NCI-H748 treated with DMSO at 0.1 percent for 48 hours (cell line): ENCODE data around the gene PIH1D1.
A peak's percentile ranks its signal among the peaks of the same experiment; 100 is the strongest.
"Not testable (repeated sequence)": the region's sequence is repeated elsewhere in the genome, so short reads cannot be mapped to it uniquely, and the experiment has no call there.

Experiments
- DNase-seq: peaks from one replicate; lab custom pipeline; 2025; lab: John Stamatoyannopoulos, UW

Gene PIH1D1

DNA sequence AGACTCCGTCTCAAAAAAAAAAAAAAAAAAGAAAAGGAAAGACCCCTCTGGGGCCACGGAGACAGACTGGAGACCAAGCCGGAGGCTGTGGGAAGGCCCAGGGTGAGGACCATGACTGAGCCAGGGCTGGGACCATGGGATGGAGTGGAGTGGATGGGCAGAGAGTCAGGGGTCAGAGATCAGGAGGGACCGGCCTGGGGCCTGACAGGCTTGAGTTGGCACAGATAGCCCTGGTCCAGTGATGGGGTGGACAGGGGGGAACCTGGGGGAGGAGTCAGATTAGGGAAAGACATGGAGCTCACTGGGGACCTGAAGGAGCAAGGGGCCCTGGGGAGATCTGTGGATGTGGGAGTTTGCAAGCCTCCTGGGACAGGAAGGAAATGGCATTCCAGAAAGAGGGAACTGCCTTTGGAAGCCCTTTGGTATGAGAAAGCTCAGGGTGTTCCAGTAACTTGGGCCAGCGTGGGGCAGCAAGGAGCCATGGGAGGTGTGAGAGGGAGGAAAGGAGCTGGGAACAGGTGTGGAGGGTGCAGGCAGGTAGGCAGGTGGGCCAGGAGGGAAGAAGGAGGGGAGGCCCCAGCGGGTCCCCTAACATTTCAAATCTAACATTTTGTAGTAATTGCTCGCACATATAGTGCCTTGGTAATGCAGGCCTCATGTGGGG, 29.5 kb upstream of the PIH1D1 start:
- no peak for DNase-seq

DNA sequence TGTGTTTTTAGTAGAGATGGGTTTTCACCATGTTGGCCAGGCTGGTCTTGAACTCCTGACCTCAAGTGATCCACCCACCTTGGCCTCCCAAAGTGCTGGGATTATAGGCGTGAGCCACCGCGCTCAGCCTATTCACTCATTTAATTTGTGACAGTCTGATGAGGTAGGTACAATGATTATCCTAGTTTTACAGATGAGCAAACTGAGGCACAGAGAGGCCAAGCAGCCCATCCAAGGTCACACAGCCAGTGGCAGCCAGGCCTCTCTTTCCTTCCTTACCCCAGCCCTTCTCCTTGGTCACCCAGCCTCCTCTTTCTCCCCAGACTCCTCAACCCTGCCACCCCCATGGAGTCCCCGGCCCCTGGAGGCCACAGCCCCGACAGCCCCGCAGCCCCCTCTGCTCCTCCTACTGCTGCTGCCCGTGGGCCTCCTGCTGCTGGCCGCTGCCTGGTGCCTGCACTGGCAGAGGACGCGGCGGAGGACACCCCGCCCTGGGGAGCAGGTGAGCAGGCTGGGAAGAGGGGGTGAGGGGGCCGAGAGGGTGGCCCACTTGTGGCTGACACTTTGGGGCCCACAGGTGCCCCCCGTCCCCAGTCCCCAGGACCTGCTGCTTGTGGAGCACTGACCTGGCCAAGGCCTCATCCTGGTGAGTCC, 28.5 kb upstream of the PIH1D1 start:
- no peak for DNase-seq

DNA sequence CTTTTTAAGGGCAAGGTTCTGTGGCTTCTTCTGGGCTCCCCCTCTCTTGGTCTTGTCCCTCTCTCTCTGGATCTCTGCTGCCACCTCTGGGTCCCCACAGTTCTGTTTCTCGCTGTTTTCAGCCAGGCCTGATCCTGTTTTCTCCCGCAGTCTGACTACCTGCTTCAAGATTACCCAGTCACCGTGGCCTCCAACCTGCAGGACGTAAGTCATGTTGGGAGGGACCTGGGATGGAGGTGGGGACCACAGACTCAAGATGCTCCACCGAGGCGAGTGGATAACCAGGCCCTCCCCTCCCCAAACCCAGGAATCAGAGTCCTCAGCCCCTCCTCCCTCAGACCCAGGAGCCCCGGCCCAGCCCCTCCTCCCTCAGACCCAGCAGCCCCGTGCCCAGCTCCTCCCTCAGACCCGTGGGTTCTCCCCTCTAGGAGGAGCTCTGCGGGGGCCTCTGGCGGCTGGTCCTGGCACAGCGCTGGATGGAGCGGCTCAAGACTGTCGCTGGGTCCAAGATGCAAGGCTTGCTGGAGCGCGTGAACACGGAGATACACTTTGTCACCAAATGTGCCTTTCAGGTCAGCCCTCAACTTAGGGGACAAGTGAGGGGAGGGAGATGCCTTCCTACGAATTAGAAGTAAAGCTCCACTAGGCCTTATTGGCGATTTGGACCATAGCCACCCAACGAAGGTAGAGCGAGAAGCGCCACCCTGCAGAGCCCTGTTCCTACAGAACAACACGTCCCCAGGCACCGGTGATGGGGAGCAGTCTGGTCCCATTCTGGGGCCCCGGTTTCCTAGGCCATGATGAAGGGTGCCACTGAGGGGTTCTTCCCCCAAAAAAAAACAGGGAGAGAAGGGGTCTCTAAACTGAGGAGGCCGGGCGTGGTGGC, 24.6 kb upstream of the PIH1D1 start:
- DNase-seq: no peak

DNA sequence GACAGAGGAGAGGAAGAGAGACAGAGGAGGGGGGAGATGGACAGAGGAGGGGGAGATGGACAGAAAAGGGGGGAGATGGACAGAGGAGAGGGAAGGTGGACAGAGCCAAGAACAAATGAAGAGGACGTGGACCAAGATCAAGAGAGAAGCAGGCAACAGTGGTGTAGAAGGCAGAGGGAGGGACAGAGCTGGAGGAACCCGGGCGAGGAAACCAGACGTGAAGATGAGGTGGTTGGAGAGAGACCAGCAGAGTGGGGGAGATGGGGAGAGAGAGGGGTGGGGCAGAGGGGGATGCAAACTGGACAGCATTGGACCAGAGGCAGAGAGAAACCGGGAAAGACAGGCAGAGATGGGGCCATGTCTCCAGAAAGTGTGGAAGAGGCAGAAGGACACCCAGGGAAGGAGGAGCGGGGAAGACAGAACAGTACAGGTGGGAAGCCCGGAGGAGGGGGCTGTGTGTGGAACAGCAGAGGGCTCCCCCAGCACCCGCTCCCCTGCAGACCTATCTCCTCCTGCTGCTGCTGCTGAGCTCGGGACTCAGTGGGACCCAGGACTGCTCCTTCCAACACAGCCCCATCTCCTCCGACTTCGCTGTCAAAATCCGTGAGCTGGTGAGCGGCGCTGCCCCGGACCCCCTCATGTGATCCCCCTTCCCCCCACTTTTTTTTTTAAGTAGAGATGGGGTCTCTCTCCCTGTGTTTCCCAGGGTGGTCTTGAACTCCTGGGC, 23.7 kb upstream of the PIH1D1 start:
- DNase-seq: no peak

DNA sequence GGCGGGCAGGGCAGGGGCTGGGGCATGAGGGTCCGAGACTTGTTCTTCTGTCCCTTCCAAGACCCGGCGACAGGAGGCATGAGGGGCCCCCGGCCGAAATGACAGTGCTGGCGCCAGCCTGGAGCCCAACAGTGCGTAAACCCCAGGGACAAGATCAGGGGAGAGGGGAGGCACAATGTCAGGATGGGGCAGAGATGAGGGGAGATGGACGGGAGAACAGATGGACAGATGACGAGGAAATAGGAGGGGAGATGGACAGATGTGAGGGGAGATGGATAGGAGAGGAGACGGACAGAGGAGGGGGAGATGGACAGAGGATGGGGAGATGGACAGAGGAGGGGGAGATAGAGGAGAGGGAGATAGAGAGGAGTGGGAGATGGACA, 22.9 kb upstream of the PIH1D1 start:
- no peak for DNase-seq

DNA sequence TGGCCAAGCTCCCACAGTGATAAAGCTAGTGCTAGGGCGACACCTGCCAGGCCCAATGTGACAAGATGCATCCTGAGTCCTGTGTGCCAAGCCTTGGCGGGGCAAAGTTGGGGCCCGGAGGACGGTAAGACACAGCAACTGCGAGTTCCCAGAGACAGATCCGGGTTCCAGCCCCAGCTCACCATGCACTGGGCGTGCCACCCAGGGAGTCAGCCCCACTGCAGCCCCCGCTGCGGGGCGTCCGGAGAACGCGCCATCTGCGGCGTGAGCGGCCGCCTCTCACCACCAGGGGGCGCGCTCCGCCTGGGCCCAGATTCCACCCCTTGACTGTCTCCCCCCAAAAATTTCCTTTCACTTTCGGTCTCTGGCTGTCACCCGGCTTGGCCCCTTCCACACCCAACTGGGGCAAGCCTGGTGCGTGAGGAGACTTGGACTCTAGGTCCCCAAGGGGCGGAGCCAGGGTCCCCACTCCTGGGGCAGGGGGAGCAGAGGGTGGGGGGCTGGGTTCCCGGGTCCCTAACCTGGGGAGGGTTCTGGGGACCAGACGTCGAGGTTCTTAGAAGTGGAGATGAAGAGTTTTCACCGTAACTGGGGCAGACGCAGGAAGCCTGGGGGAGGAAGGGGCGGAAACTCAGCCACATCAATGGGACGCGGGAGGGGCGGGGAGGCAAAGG, 22.4 kb upstream of the PIH1D1 start, which contains the start of gene FLT3LG:
Gene FLT3LG (plus strand): TSS at position 348 of the 674 bp plus-strand sequence. CDS start 425 bp downstream, outside the sequence.
- DNase-seq: peak; percentile 79

DNA sequence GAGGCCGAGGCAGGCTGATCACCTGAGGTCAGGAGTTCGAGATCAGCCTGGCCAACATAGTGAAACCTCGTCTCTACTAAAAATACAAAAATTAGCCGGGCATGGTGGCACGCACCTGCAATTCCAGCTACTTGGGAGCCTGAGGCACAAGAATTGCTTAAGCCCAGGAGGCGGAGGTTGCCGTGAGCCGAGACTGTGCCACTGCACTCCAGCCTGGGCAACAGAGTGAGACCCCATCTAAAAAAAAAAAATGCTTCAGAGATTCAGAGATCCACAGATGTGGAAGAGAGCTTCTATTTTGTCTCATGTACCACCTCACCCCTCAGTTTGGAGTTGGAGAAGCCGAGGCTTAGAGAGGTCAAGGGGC, 21.9 kb upstream of the PIH1D1 start:
- not testable (repeated sequence) for DNase-seq

DNA sequence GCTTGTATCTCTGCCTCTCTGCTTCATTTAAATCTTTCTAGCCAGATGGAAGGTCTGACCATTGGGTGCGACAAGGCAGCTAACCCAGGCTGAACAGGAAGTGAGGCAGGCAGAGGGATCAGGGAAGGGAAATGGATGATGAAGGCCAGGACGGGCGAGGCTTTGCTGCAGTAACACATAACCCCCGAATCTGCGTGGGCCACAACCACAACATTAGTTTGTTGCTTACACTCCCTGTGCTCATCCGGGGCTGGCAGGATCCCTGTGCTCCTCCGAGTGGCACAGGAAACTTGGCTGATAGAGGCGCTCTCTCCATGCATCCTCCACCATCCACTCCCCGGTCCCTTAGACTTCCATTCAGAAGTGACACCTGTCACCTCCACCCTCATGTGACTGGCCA, 21.3 kb upstream of the PIH1D1 start:
- DNase-seq: no peak

DNA sequence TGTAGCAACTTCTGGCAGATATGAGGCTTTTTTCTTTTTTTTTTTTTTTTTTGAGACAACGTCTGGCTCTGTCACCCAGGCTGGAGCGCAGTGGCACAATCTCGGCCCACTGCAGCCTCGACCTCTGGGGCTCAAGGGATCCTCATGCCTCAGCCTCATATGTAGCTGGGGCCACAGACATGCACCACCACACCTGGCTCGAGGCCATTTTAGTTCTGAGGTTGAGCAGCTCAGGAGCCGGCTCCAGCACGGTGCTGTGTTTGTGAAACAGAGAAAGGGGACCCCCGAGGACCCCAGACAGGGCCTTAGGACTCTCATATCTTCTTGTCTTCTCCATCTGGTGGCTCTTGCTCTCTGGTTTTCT, 19.0 kb upstream of the PIH1D1 start:
- DNase-seq: no peak

DNA sequence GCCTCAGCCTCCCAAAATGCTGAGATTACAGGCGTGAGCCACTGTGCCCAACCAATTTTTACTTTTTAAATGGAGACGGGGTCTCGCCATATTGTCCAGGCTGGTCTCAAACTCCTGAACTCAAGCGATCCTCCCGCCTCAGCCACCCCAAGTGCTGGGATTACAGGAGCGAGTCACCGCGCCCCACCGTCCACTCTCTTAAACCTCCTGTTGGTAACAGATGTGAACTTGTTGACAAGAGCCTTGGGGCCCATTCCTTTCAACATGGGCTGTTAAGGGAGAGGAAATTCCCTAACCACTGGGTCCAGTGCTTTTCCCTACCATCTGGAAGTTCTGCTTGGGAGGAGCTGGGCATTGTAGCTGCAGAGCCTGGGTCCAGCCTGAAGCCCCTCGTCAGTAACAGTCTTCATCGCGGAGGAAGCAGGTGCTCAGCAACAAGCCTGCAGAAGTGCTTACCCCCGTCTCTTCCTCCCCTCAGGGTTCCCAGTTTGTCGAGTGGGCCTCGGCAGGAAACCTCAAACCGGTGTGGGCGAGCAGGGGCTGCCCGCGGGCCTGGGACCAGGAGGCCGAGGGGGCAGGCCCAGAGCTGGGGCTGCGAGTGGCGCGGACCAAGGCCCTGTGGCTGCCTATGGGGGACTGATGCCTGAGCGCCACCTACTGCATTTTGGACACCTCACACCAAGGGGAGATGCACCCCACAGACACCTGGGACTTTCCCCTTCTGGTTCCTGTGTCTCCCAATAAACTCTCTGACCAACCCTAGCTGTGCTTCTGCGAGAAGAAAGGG, 18.4 kb upstream of the PIH1D1 start:
- DNase-seq: no peak

DNA sequence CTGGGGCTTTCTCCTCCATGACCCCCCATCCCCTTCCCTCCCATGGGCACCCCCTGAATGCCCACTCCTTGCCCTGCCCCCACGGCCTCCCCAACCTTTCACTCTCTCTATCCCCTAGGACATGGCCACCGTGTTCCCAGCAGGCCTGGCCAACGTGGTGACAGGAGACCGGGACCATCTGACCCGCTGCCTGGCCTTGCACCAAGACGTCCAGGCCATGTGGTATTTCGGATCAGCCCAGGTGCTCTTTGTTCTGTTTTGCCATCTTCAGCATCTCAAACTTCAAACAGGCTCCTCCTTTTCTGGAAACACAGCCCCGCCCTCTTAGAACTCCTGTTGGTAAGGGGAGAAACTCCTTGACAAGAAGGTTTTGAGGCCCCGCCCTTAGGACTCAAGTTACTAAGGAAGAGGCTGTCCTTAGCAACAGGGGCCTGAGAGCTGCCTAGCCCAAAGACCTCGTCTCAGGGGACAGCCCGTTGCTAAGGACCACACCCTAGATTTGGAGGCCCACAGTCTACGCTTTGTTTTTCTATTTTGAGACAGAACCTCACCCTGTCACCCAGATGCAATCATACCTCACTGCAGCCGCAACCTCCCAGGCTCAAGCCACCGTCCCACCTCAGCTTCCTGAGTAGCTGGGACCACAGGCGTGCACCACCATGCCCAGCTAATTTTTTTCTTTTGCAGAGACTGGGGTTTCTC, 17.3 kb upstream of the PIH1D1 start:
- DNase-seq: no peak

DNA sequence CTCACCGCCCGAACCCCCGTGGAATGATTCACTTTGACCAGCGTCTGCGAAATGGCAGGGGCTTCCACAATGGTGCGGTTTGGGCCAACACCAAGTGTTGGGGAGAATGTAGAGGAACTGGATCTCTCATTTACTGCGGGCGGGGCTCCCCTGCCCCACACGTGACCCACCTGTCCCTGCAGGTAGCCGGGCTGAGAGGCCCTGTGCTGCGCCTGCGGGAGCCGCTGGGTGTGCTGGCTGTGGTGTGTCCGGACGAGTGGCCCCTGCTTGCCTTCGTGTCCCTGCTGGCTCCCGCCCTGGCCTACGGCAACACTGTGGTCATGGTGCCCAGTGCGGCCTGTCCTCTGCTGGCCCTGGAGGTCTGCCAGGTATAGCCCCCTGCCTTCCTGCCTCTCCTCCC, 16.6 kb upstream of the PIH1D1 start:
- no peak for DNase-seq

DNA sequence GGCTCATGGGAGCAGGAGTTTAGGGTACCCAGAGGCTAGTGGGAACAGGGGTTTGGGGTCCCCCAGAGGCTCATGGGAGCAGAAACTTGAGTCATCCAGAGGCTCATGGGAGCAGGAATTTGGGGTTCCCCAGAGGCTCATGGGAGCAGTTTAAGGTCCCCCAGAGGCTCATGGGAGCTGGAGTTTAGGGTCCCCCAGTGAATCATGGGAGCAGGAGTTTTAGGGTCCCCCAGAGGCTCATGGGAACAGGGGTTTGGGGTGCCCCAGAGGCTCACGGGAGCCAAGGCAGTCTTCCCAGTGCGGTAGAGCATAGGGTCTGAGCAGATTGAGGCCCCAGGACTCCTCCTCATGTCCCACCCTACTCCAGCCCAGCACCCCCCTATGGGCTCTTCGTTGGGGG, 13.8 kb upstream of the PIH1D1 start:
- DNase-seq: no peak

DNA sequence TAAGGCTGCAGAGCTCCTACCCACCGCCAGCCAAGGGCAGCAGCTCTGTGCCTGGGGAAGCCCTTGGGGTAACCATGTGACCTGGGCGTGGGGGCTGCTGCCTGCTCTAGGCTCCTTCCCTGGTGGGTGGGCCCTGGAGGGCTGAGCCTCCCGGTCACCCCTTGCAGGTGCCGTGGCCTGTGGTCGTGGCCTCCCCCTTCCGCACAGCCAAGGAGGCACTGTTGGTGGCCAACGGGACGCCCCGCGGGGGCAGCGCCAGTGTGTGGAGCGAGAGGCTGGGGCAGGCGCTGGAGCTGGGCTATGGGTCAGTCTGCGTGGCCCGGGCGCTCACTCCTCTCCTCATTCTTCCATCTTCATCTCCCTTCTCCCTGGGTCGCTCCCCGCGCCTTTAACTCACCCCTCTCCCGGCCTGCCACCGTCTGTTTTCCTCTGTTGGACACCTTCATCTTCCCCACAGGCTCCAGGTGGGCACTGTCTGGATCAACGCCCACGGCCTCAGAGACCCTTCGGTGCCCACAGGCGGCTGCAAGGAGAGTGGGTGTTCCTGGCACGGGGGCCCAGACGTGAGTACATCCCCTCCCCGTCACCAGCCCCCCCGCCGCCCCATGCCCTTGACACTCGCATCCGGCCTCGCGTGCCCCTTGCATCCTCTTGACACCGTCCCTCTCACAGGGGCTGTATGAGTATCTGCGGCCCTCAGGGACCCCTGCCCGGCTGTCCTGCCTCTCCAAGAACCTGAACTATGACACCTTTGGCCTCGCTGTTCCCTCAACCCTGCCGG, 12.5 kb upstream of the PIH1D1 start:
- no peak for DNase-seq

DNA sequence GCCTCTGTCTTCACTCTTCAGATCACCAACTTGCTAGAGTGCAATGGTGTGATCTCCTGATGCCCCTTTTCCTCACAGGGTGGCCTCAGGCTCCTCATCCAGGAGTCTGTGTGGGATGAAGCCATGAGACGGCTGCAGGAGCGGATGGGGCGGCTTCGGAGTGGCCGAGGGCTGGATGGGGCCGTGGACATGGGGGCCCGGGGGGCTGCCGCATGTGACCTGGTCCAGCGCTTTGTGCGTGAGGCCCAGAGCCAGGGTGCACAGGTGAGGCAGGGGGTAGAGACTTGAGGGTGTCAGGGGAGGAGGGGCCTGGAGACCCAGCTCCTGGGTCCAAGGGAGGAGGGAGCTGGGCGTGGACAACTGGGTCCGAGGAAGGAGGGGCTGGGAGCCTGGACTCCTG, 10.9 kb upstream of the PIH1D1 start:
- DNase-seq: no peak

DNA sequence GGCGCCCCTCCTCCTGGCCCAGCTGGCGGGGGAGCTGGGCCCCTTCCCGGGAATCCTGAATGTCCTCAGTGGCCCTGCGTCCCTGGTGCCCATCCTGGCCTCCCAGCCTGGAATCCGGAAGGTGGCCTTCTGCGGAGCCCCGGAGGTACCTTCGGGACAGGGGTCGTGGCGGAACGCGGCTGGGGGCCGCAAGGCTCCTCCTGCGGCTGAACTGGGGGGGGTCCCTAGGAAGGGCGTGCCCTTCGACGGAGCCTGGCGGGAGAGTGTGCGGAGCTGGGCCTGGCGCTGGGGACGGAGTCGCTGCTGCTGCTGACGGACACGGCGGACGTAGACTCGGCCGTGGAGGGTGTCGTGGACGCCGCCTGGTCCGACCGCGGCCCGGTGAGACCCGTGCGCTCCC, 10.0 kb upstream of the PIH1D1 start:
- no peak for DNase-seq

DNA sequence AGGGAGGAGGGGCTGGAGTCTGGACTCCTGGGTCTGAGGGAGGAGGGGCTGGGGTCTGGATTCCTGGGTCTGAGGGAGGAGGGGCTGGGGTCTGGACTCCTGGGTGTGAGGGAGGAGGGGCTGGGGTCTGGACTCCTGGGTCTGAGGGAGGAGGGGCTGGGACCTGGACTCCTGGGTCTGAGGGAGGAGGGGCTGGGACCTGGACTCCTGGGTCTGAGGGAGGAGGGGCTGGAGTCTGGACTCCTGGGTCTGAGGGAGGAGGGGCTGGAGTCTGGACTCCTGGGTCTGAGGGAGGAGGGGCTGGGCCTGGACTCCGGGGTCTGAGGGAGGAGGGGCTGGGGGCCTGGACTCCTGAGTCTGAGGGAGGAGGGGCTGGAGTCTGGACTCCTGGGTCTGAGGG, 9.5 kb upstream of the PIH1D1 start:
- DNase-seq: not testable (repeated sequence)

DNA sequence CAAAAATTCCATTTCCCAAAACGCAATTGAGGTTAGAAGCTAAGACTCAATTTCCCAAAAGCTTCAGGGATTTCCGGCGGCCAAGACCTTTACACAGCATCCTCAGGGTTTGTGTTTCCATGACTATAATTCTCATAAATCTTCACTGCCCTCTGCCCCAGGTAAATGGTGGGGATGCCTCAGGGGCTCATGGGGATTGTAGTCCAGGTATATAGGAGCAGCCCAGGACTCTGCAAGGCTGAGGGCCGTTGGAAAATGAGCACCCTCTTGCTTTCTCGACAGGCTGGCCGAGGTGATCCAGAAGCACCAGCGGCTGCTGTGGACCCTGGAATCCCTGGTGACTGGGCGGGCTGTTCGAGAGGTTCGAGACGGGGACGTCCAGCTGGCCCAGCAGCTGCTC, 7.8 kb upstream of the PIH1D1 start:
- DNase-seq: no peak

DNA sequence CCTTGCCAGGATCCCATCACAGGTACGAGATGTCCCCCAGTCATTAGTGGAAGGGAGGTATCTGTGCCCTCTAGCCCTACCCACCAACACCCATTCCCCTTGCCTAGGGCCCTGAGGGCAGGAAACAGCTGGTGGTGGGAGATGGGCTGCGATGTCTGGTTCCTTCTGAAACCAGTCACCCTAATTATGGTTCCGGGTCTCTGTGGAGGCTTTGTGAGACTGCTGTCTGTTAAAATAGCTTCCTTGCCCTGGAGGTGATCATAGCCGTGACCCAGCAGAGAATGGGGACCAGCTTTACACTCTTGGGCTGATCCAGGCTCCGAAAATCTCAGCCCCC, 6.9 kb upstream of the PIH1D1 start:
- no peak for DNase-seq

DNA sequence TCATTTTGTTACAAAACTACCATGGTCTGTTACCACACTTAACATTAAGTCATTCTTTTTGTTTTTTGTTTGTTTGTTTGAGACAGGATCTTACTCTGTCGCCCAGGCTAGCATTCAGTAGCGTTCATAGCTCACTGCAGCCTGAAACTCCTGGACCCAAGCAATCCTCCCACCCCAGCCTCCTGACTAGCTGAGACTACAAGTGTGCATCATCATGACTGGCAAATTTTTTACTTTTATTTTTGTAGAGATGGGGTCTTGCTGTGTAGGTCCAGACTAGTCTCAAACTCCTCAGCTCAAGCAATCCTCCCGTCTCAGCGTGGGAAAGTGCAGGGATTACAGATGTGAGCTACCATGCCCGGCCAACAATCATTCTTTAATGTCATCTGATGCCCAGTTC, 4.7 kb upstream of the PIH1D1 start:
- no peak for DNase-seq
